ENCODE measurements around the gene CRYBG1.

Gene CRYBG1

GRCh38 chr6:106360410-106360988 is at the start of gene CRYBG1:
Gene CRYBG1 (plus strand): TSS chr6:106360717. CDS start chr6:106360909, 192 bp downstream.
- peak; percentile 72 to 85 for DNase-seq

GRCh38 chr6:106315765-106316374 is 44.6 kb upstream of the CRYBG1 start:
- no peak for DNase-seq

GRCh38 chr6:106316375-106316766 is 44.1 kb upstream of the CRYBG1 start:
- DNase-seq = no peak

GRCh38 chr6:106318061-106318460 is 42.5 kb upstream of the CRYBG1 start:
- DNase-seq = no peak

GRCh38 chr6:106318851-106319250 is 41.7 kb upstream of the CRYBG1 start:
- DNase-seq = no peak

- no peak for DNase-seq
Measured at GRCh38 chr6:106321940-106322339, 38.6 kb upstream of the CRYBG1 start.

GRCh38 chr6:106324726-106325335 is 35.7 kb upstream of the CRYBG1 start:
- no peak for DNase-seq

- peak; percentile 94 to 97 for DNase-seq
Measured at GRCh38 chr6:106325336-106326178, 35.0 kb upstream of the CRYBG1 start, which contains the start of gene ATG5. Gene ATG5 (minus strand): TSS chr6:106325760. CDS start chr6:106316208, 9,552 bp downstream.

- peak in 1 of 2 experiments; percentile 45 for DNase-seq
Measured at GRCh38 chr6:106334646-106335448, 25.7 kb upstream of the CRYBG1 start.

GRCh38 chr6:106339334-106340029 is 21.0 kb upstream of the CRYBG1 start:
- DNase-seq = peak; percentile 61 to 75

- DNase-seq = no peak
Measured at GRCh38 chr6:106347219-106347618, 13.3 kb upstream of the CRYBG1 start.

GRCh38 chr6:106356378-106356777 is 4.1 kb upstream of the CRYBG1 start:
- DNase-seq = no peak

- DNase-seq = no peak
Measured at GRCh38 chr6:106359959-106360409, 533 bp upstream of the CRYBG1 start.

- no peak for DNase-seq
Measured at GRCh38 chr6:106360989-106361430, 493 bp downstream of the CRYBG1 start.

GRCh38 chr6:106363401-106364138 is 3.1 kb downstream of the CRYBG1 start:
- no peak for DNase-seq

GRCh38 chr6:106369739-106370138 is 9.2 kb downstream of the CRYBG1 start:
- no peak for DNase-seq

GRCh38 chr6:106370639-106371038 is 10.1 kb downstream of the CRYBG1 start:
- no peak for DNase-seq

- DNase-seq = no peak
Measured at GRCh38 chr6:106372838-106373501, 12.5 kb downstream of the CRYBG1 start.

- no peak for DNase-seq
Measured at GRCh38 chr6:106373502-106374239, 13.2 kb downstream of the CRYBG1 start.

All from NCI-H1930 (cell line).